HepG2 (cell line): Measurements from ENCODE around the gene FDPS. TPM values are rescaled to one million over a fixed set of nuclear protein-coding genes. Genes with fewer than 3 reads are reported as not detected.
A peak's percentile ranks its signal among the peaks of the same experiment; 100 is the strongest.

Experiments used
- AGO2 ChIP-seq: fragments of 200-400 bp; formaldehyde crosslinking; optimal IDR thresholded peaks from 2 replicates; pipeline ENCODE3; 2017; ENCODE audit warnings: mild to moderate bottlenecking, low read depth, low read length, moderate library complexity
- AHDC1 ChIP-seq: sonication (generic); formaldehyde crosslinking; IDR thresholded peaks from 2 replicates; pipeline ENCODE4 v1.5.1; 2020; ENCODE audit warnings: mild to moderate bottlenecking, missing genetic modification reagents, borderline replicate concordance
- CBX2 ChIP-seq, 2 experiments: fragments of 200-600 bp in 1 of 2; sonication (generic); formaldehyde crosslinking in 1 of 2; IDR thresholded peaks; 2 replicates each; pipeline versions ENCODE4 v1.7.0 to v1.8.1; 2018 to 2022; ENCODE audit warnings: low read depth in 2 of 2, low read length in 1 of 2, mild to moderate bottlenecking in 1 of 2, missing genetic modification reagents in 1 of 2
- DDIT3 ChIP-seq: sonication (generic); formaldehyde crosslinking; IDR thresholded peaks from 2 replicates; pipeline ENCODE4 v1.4.0; 2020; ENCODE audit warnings: mild to moderate bottlenecking, missing genetic modification reagents
- ELF3 ChIP-seq: IDR thresholded peaks from 2 replicates; pipeline ENCODE4 v1.6.1; 2016; ENCODE audit warnings: missing genetic modification reagents, missing compliant biosample characterization
- GLMP ChIP-seq: sonication (generic); formaldehyde crosslinking; IDR thresholded peaks from 2 replicates; pipeline ENCODE4 v1.9.0; 2021; ENCODE audit warnings: missing genetic modification reagents, mild to moderate bottlenecking, borderline replicate concordance
- HNRNPK ChIP-seq: fragments of 200-400 bp; formaldehyde crosslinking; IDR thresholded peaks from 2 replicates; pipeline ENCODE4 v1.6.1; 2018; ENCODE audit warnings: low read length, low read depth, moderate library complexity, mild to moderate bottlenecking; ENCODE audit not compliant: poor library complexity, severe bottlenecking
- HNRNPLL ChIP-seq: fragments of 200-400 bp; formaldehyde crosslinking; IDR thresholded peaks from 2 replicates; pipeline ENCODE4 v1.6.1; 2017; ENCODE audit warnings: mild to moderate bottlenecking, low read depth, low read length; ENCODE audit not compliant: poor library complexity, severe bottlenecking
- KMT2B ChIP-seq: IDR thresholded peaks from 2 replicates; pipeline ENCODE4 v1.6.1; 2016; ENCODE audit warnings: missing genetic modification reagents, missing compliant biosample characterization
- NR2F2 ChIP-seq: IDR thresholded peaks from 2 replicates; pipeline ENCODE4 v1.6.1; 2012; ENCODE audit warnings: low read depth, inconsistent platforms, borderline replicate concordance
- SRSF4 ChIP-seq: fragments of 200-400 bp; formaldehyde crosslinking; IDR thresholded peaks from one replicate; pipeline ENCODE4 v1.6.1; 2018; ENCODE audit warnings: mild to moderate bottlenecking, low read depth, low read length, moderate library complexity; ENCODE audit not compliant: poor library complexity, severe bottlenecking
- STAG1 ChIP-seq: sonication (generic); formaldehyde crosslinking; IDR thresholded peaks from 2 replicates; pipeline ENCODE4 v1.4.0; 2020; ENCODE audit warnings: missing genetic modification reagents
- SYNCRIP ChIP-seq: fragments of 200-400 bp; formaldehyde crosslinking; IDR thresholded peaks from 2 replicates; pipeline ENCODE4 v1.6.1; 2018; ENCODE audit warnings: mild to moderate bottlenecking, low read depth, low read length; ENCODE audit not compliant: insufficient read depth
- TBL1XR1 ChIP-seq: fragments of 150-350 bp; IDR thresholded peaks from 2 replicates; pipeline ENCODE4 v1.6.1; 2014; ENCODE audit warnings: borderline replicate concordance, low read length; ENCODE audit not compliant: partially characterized antibody
- ZNF317 ChIP-seq: sonication (generic); formaldehyde crosslinking; IDR thresholded peaks from 2 replicates; pipeline ENCODE4 v1.5.0; 2020; ENCODE audit warnings: mild to moderate bottlenecking, missing genetic modification reagents
- ZNF577 ChIP-seq: sonication (generic); formaldehyde crosslinking; IDR thresholded peaks from 2 replicates; pipeline ENCODE4 v1.4.0; 2020; ENCODE audit warnings: mild to moderate bottlenecking, low read depth, missing genetic modification reagents, borderline replicate concordance
- ZNF589 ChIP-seq: sonication (generic); formaldehyde crosslinking; conservative IDR thresholded peaks from 2 replicates; pipeline ENCODE4 v1.8.0; 2022; ENCODE audit warnings: mild to moderate bottlenecking, moderate library complexity, missing genetic modification reagents
- ZNF672 ChIP-seq: sonication (generic); formaldehyde crosslinking; IDR thresholded peaks from 2 replicates; pipeline ENCODE4 v1.8.1; 2022; ENCODE audit warnings: missing genetic modification reagents
- polyA plus RNA-seq, 8 experiments: library from polyadenylated mRNA; depleted of rRNA in 3 of 8; stranded (reverse) in 7 of 8; unstranded in 1 of 8; fragments of >200 nt; fragmentation: Illumina TruSeq in 4 of 8; extraction: Trizol in 4 of 8; gene quantifications; 2 replicates each; pipeline versions ENCODE4 v1.2.1 to v1.2.3, GENCODE V29; 2011 to 2016; ENCODE audit warnings: low read depth in 4 of 8, missing spikeins in 1 of 8, mixed read lengths in 1 of 8; ENCODE audit not compliant: insufficient read depth in 1 of 8
- total RNA-seq, 5 experiments: library from RNA; depleted of rRNA; stranded (reverse); fragments of >200 nt; fragmentation: Illumina TruSeq; extraction: Trizol; gene quantifications; 2 replicates each; pipeline ENCODE4 v1.2.3, GENCODE V29; 2016; ENCODE audit warnings: low read depth in 1 of 5
- TF ChIP-seq, protein P1 (sequence below): sonication (generic); formaldehyde crosslinking; IDR thresholded peaks from 2 replicates; pipeline ENCODE4 v1.4.0; 2020; ENCODE audit warnings: mild to moderate bottlenecking, missing genetic modification reagents

The FDPS gene
- total and polyA plus RNA-seq, 2 of the 13 experiments (the other 11 are each of a cell fraction or from before 2014, with no cell fraction given) = 264 to 519 TPM

GRCh38 chr1:155272466-155273342 lies 36.0 kb upstream of the FDPS start (continued):
- TF ChIP-seq KMT2B (CRISPR knock-in tag) (no peak), AHDC1 (CRISPR knock-in tag) (no peak), CBX2 (IDR thresholded peaks at IDR 0.05; ENCODE audit: low read depth, low read length) (no peak), CBX2 (CRISPR knock-in tag; IDR thresholded peaks at IDR 0.05; ENCODE audit: low read depth) (no peak), HNRNPLL (no peak), STAG1 (CRISPR knock-in tag) (no peak), ELF3 (no peak), GLMP (CRISPR knock-in tag) (no peak), SYNCRIP (no peak), ZNF589 (CRISPR knock-in tag) (peak; percentile 77; the same call in 1 of the 2 replicates), TBL1XR1 (no peak), ZNF672 (CRISPR knock-in tag) (no peak), ZNF317 (CRISPR knock-in tag) (0 out of 2 replicates have a peak, but pooled peaks have one; percentile 15), NR2F2 (no peak), ZNF577 (no peak), AGO2 (peak; percentile 40), SRSF4 (no peak), HNRNPK (peak; percentile 82), DDIT3 (CRISPR knock-in tag) (no peak)
- TF ChIP-seq, protein P1, sequence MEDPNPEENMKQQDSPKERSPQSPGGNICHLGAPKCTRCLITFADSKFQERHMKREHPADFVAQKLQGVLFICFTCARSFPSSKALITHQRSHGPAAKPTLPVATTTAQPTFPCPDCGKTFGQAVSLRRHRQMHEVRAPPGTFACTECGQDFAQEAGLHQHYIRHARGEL (CRISPR knock-in tag) = no peak
